Islet precursor cell (in vitro differentiated cells): ENCODE results near the gene CACNA1C.
"Not testable (repeated sequence)": the region's sequence is repeated elsewhere in the genome, so short reads cannot be mapped to it uniquely, and the experiment has no call there.

ENCODE experiments used
- DNase-seq: peaks from one replicate; pipeline ENCODE4 v3.0.0-alpha.2; 2018

The CACNA1C gene

DNA sequence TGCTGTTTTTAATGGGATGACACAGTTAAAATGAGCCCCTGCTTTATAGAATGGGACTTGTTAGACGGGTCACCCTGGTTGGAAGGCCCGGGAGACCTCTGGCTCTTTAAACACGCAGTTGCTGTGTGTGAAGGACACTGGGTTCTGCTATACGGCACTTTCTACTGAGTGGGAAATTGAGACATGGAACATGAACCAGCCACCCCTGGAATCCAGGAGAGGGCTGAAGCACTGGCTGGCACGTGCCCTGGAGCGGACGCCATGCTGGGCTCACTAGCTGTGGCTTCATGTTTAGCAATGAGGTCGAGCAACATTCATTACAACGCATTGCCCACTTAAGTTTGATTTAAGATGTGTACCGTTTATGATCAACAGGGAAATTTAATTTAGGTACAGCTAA is 23.9 kb downstream of the CACNA1C start:
- no peak for DNase-seq

DNA sequence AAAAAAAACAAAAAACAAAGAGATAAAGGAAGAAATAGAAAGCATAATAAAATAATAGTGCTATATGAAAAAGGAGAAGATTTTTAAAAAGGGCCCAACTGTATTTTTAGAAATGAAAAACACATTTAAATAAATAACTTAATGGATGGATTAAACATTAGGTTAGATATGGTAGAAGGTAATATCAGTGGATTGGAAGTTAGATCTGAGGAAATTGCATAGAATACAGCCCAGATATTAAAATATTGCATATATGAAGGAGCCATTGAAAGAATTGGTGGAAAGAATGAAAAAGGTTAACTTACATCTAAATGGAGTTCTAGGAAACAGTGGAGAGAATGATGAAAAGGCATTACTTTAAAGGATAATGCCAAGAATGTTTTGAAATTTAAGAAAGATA is 27.8 kb downstream of the CACNA1C start:
- DNase-seq: no peak

DNA sequence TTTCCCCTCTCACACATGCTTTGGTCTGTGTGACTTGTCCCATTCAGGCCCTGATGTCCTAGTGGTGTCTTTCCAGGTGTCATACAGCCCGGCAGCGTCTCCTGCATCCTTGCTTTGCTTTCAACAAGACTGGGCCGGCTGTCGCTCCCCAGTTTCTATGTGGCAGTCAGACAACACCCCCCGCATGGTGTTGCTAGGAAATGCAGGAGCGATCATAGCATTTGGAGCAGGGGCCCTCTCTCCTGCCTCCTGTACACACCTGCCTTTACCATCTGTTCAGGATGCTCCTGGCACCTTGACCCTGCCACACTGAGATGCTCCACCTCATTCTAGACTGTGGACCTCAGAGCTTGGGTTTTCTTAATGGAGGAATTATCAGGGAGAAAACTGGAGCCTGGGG is 29.5 kb downstream of the CACNA1C start:
- DNase-seq: no peak

DNA sequence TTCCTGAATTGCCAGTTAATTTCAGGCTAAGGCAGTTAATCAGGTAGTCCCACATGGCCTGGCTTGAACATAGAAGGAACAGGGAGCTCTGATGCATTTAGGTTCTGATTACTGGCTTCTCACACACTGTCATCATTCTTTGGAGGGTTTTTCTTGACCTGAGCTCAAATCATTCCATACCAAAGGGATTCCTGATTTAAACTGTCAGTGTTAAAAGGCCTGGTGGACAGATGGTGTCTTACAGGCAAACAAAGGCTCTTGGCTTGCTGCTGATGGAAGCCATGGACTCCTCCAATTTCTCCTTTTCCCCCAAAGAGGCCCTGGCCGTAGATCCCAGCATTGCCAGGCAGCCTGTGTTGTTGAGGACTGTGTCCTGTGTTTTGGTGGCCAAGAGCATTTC is 30.2 kb downstream of the CACNA1C start:
- no peak for DNase-seq

DNA sequence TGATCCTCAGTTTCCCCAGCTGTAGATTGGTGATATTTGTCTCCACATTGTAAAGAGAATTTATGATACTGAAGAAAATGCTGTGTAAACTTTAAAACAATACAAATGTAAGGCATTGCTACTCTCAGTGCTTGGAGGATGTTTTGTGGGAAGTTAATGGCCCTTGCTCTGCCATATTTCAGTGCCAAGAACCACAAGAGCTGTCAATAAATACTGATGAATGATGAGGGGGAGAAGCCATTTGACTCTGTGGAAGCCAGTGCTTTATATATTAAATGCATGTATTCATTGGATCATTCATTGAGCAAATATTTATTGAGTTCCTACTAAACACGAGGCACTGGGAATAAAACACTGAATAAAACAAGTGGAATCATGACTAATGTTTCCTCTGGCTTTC is 30.8 kb downstream of the CACNA1C start:
- DNase-seq: no peak

DNA sequence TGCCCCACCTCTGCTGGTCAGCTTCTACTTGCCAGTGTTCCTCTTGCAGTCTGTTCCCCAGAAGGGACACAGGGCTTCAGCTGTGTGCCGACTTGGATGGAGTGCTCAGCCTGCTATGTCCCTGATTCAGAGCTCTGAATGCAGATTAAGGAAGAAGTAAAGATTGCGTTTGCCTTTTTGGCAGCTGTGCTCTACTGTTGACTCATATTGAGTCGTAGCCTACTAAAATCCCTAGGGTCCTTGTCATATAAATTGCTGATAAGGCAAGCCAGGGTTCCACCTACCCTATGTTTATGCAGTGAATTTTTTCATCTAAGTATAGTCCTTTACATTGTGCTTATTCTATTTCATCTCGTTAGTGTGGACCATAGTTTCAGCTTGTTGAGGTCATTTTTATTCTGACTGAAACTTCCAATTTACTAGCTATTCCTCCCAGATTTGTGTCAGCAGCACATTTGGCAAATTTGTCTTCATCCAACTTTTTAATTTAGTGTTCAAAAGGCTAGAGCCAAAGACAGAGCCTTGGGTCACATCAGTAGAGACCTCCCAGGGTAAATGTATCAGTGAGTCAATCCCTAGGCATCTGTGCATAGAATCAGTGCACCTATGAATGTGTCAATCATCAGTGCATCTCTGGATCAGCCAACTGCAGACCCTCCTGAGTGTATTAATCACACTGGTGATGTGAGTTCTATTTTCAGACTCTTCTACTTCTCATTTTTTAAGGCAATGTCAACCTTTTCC is 31.9 kb downstream of the CACNA1C start:
- DNase-seq: peak; percentile 48

DNA sequence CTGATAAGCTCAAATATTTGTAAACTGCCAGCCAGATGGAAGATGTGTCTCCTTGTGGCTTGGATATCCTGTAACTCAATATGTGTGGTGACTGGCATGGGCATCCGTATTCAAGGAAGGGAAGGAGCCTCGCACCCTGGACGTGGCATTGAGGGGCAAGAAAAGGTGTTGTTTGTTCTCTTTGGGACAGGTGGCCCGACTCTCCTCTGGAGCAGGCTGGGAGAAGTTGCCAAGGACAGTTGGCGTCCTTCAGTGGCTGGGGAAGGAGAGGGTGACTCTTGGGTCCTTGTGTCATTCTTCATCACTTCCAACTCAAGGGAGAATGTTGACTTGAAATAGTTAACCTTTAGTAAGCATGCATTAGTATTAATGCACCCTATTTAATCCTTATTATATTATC is 39.6 kb downstream of the CACNA1C start:
- no peak for DNase-seq

DNA sequence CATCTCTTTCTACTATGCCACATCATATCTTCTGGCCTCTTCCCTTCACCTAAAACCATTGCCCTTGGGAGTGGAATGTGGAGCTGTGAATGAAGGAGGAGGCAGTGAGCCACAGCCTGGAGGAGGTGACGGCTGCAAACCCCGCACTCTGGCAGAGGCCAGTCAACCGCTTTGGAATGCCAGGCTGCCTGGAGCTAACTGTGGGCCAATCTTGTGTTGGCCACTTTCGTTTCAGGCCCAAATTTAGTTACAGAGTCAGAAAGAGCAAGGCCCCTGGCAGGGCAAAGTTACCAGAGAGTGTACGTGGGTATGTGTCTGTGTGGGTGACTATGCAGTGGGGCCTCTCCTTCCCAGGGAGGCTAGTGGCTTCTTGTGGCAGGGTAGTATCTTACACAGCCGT is 40.1 kb downstream of the CACNA1C start:
- peak; percentile 75 for DNase-seq

DNA sequence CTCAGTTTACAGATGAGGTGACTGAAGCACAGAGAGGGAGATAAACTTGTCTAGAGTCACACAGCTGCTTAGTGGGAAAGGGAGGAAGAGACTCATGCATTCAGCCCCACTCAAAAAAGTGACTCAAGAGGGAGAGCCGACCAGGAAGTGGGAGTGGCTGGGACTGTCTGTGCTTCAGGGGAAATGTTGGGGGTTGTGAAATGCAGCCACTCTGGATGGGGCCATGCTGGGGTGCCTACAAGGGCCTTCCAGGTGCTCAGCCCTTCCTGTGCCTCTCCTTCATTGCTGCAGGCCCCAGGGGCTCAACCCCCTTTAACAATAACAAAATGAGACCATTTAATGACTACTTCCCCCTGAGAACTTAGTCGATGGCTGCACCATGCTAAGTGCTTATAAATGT is 41.8 kb downstream of the CACNA1C start:
- DNase-seq: no peak

DNA sequence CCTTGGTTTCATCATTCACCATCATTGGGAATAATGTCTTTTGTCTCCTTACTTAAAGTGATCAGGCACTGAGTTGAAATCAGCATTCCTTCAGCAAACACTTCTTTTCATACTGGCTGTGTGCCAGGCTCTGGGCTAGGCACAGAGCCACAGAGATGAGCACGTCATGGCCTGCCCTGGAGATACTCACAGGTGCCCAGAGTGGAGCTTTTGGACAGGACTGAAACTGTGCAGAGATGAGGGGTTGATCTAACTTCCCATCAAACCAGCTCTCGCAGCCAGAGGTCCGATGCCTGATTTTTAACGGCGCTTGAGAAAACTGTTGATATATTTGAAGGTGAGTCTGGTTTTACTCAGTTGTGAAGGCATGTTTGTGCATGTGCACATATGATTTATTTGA is 43.1 kb downstream of the CACNA1C start:
- DNase-seq: no peak

DNA sequence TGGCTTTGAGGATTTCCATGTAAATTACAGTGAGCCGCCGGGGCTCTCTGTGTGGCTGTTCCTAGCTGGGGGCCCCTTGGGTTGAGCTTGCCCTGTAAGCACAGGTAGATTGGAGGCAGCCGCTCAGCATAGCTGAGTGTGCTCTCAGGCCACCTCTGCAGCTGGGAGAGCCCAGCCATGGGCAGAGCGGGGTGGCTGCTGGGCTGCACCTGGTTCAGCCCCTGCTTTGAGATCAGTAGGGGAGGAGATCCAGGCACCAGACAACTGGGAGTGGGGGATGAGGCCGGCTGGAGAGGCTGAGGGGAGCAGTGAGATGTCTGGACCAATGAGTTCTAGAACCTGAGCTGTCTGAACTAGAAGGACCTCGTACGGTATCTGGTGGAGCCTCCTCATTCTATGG is 44.8 kb downstream of the CACNA1C start:
- DNase-seq: no peak

DNA sequence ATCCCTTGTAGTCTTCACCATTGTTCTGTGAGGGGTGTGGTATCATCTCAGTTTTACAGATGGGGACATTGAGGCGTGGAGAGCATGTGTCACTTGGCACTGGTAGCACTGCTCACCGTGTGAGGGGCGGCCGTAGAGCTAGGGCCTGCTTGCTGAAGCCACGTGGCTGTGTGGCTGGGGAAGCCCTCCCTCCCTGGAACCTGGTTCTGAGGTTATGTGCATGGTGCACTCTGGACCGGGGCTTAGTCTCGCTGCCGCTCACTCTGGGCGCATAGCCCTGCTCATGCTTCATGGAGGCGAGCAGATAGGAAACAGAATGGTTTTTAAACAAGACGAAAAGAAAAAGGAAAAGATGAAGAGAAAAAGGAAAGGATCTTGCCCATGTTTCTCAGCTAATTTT is 46.1 kb downstream of the CACNA1C start:
- no peak for DNase-seq

DNA sequence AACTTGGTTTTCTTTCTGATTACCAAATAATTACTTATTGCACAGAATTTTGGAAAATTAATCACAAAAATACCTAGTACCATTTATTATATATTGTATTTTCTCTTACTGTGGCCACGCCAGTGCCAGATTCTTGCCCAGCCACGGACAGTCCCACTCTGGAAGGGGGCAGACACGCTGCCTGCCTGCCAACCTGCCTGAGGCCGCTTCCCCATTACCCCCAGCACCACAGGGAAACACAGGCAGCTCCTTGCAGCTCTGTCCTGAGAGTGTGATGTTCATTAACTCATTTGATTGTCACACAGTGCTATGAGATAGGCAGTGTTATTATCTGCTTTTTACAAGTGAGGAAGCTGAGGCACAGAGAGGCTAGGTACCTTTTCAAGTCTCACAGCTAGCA is 46.8 kb downstream of the CACNA1C start:
- no peak for DNase-seq

DNA sequence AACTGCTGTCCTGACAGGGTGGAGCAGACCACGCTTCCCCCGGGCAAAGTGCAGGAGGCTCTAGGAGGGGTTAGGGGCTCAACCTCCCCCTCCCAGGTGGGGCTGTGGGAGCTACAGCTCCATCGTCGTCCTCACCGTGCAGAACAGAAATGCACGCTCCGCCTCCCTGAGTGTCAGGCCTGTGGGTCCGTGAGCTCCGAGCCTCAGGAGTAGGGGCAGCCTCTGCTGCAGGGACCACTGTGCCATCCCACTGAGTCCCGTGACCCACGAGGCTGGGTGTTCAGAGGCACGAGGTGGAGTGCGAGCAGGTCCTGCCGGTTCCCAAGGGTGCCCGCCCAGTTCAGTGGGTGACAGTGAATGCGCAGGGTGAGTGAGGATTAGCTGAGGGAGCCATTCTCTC is 48.6 kb downstream of the CACNA1C start:
- DNase-seq: no peak

DNA sequence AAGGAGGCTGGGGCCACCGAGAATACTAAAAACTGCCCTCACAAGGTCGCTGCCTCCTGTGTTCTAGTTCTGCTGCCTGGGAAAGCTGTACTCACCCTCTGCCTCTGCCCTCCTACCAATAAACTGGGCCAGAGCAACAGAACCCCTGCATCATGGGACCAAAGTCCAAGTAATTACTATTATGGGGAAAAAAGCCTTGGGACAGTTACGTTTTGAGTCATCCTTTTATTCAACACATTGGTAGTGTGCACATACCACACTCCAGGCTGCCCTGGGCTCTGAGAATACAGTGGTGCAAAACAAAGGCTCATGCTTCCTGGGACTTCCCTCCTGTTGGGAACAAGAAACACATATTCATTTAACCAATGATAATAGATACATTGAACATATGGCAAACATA is 49.0 kb downstream of the CACNA1C start:
- no peak for DNase-seq

DNA sequence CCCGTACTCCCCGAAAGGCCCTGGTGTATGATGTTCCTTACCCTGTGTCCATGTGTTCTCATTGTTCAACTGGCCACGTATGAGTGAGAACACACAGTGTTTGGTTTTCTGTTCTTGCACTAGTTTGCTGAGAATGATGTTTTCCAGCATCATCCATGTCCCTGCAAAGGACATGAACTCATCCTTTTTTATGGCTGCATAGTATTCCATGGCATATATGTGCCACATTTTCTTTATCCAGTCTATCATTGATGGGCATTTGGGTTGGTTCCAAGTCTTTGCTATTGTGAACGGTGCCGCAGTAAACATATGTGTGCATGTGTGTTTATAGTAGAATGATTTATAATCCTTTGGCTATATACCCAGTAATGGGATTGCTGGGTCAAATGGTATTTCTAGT is 49.9 kb downstream of the CACNA1C start:
- not testable (repeated sequence) for DNase-seq

DNA sequence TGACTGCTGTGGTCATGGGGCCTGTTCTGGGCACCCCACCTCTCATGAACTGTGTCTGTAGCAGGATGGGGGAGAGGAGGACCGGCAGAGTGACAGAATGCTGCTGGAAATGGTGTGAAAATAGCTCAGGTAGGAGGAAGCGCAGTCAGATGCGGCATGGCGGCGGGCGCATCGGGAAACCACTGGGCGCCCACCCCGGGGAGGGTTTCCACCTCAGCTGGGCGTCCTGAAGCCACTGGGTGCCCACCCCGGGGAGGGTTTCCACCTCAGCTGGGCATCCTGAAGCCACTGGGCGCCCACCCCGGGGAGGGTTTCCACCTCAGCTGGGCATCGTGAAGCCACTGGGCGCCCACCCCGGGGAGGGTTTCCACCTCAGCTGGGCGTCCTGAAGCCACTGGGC is 52.6 kb downstream of the CACNA1C start:
- not testable (repeated sequence) for DNase-seq

DNA sequence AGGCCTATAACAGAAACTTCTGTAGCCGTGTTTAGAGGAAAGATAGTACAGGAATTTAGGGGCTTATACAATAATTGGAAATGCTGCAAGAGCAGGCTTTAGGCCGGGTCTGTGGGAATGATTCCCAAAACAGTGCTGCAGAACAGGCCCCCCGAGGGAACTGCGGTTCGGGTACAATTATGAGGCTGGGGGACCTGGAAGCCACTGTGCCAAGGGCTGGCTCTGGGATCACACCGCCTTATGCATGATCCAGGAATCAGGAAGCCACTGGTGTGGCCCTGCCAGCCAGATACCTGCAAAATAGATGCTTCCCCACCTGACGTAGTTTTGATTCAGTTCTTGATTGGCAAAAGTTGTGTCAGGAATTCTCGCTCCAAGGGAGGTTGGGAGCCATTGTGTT is 55.4 kb downstream of the CACNA1C start:
- DNase-seq: no peak

DNA sequence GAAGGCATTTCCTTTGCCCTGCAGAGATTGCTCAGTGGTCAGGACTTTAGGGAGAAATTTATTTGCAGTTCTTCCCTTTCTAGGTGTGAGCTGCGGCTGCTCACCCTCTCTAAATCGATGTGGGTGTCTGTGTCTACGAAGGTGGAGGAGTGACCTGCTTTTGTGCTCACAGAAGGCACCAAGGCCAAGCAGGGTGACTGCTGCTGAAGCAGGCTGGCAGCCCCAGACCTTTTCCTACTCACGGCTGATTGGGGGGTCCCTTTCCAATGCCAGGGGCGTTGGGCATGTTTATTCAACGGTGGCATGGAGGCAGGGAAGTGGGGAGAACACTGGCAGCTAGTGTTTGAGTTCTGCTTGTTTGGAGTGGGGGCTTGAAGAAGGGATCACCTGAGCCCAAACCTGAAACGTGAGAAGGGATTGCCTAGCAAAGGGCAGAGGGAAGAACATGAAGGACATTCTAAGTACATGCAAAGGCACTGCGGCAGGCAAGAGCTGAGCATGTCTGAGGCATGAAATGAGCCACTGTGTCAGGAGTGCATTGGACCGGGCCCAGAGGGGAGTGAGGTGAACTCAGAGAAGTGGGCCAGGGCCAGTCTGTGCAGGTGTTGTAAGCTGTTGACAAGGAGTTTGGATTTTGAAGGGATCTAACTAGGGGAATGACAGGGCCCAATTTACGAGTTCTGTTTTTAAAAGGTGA is 56.3 kb downstream of the CACNA1C start:
- no peak for DNase-seq

DNA sequence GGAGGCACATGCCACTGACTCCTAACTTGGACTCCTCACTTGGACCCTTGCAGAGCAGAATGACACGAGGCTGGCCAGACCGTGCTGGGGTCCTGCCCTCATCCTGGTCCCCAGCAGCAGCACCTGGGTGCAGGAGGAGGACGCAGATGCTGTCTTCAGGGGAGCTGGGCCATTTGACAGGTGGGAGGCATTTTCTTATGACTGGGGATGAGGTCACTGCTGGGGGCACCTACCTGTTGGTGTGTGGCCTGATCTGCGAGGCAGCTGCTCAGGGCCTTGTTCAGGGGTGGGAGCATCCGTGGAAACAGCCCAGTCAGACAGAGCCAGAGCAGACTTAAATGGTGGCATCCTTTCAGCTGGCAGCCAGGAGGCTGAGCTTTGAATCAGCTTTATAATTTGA is 57.3 kb downstream of the CACNA1C start:
- no peak for DNase-seq

DNA sequence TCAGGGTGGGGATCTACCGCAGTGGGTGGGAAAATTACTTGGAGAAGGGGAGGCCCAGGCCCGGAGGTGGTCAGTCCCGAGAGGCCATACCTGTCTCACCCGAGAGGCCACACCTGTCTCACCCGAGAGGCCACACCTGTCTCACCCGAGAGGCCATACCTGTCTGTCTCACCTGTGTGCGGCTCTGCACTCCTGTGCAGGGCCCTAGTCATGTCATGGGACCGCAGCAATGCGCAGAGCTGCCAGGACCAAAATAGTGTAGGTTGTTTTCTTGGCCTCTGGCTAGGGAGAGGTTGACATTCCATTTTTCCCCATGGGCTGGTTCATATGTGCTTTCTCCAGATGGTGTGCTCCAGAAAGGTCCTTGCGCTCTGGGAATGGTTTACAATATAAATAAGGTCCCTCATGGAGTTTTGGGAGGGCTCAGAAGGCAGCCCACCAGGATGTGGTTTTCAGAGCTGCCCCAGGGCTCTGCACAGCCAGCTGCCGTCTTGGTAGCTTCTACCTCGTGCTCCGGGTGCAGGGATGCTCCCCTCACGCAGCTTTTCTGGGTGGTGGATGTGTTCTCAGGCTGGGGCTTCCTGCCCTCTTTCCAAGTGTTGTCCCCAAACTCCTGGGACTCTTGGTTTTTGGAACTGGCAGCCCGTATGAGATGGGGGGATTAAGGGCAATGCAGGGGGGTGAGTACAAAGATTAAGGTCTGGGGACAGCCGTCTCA is 58.2 kb downstream of the CACNA1C start:
- DNase-seq: no peak

DNA sequence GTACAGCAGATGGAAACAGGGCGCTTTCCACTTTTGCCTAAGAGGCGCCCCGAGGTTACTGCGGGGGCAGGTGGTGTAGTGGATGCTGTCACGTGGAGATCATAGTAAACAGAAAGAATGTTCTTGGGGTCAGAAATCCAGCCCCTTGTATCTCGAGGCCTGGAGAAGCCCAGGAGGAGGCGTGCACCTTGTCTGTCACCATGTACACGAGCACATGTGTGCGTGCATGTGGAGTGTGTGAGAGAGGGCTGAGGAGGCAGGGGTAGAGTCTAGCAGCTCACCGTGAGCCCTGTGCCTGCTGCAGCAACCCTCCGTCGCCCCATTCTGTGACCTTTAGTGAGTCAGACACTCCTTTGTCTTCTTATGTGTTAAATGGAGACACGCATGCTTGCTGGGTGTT is 59.0 kb downstream of the CACNA1C start:
- DNase-seq: no peak

DNA sequence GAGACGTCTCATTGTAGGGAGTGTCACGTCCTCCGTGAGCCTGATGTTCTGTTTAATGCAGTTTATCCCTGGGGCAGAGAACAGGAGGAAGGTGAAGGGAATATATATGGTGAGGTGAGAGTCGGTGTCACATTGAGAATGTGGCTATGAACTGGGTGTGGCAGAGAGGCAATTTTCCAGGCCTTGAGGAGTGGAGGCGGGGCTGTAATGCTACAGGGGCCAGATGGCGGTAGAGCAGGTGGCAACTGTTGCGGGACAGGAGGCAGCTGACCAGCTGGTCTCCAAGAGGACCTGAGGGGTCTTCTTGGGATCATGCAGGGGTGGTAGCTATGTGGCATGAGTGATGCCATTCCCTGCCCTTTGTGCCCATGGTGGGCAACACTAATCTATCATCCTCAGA is 59.6 kb downstream of the CACNA1C start:
- no peak for DNase-seq
